Measurements from ENCODE around the gene ARHGEF39. TPM values are rescaled to one million over a fixed set of nuclear protein-coding genes. Genes with fewer than 3 reads are reported as not detected.
"Not testable (repeated sequence)": the region's sequence is repeated elsewhere in the genome, so short reads cannot be mapped to it uniquely, and the experiment has no call there.

Gene ARHGEF39
- total RNA-seq, 1 donor from 2014 or later, result 10.4 TPM

DNA sequence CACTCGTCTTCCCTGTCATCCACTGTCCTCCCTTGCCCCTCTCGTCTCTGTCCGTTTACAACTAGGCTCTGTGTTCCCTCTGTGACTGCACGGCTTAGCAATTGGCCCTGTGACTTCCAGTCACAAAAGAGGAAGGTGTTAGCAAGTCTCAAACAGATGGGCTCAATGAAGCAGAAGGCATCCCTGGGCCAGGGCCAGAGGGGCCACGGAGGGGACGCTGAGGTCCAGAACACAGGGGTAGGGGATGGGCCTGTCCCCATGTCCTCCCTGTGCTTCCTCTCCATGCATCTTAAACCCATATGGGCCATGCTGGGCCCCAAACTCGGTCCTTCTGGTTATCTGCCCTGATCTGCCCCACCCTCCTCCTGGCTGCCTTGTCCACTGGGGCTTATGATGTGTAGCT, 46.7 kb downstream of the ARHGEF39 start, which contains the start of gene CD72:
Gene CD72, minus strand, starts transcription at position 89 of the 403 bp plus-strand sequence. CDS start 110 bp downstream, outside the sequence.
- H3K27me3 Mint-ChIP-seq, result peaks cover 61% of the 10 kb centered on the region
- no peaks in the 10 kb centered on the region for H3K36me3 Mint-ChIP-seq (ENCODE audit: insufficient read depth)

GRCh38 chr9:35617548-35617947, 47.4 kb downstream of the ARHGEF39 start:
- Mint-ChIP-seq H3K4me3 (ENCODE audit: low read depth) (peak overlapping the region; percentile 69), H3K27ac (no peak overlapping the region), H3K9me3 (ENCODE audit: low read depth) (no peaks in the 10 kb centered on the region), H3K4me1 (ENCODE audit: low read depth) (peaks cover 4% of the 10 kb centered on the region), H3K27me3 (peaks cover 67% of the 10 kb centered on the region), H3K36me3 (ENCODE audit: insufficient read depth) (no peaks in the 10 kb centered on the region)
- no peak for DNase-seq (ENCODE audit: low spot score, unreplicated experiment)
- TF ChIP-seq, protein P1, sequence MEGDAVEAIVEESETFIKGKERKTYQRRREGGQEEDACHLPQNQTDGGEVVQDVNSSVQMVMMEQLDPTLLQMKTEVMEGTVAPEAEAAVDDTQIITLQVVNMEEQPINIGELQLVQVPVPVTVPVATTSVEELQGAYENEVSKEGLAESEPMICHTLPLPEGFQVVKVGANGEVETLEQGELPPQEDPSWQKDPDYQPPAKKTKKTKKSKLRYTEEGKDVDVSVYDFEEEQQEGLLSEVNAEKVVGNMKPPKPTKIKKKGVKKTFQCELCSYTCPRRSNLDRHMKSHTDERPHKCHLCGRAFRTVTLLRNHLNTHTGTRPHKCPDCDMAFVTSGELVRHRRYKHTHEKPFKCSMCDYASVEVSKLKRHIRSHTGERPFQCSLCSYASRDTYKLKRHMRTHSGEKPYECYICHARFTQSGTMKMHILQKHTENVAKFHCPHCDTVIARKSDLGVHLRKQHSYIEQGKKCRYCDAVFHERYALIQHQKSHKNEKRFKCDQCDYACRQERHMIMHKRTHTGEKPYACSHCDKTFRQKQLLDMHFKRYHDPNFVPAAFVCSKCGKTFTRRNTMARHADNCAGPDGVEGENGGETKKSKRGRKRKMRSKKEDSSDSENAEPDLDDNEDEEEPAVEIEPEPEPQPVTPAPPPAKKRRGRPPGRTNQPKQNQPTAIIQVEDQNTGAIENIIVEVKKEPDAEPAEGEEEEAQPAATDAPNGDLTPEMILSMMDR (IDR thresholded peaks at IDR 0.05; ENCODE audit: unreplicated experiment), result no peak

More for the DNA sequence above, 46.7 kb downstream of the ARHGEF39 start, which contains the start of gene CD72:
- no peak for DNase-seq (ENCODE audit: low spot score, unreplicated experiment)
- H3K4me3 Mint-ChIP-seq (ENCODE audit: low read depth), result peak within 1 kb of the TSS; percentile 69
- H3K27ac Mint-ChIP-seq, result no peak within 1 kb of the TSS
- TF ChIP-seq, protein P1 (IDR thresholded peaks at IDR 0.05; ENCODE audit: unreplicated experiment), result no peak
- H3K4me1 Mint-ChIP-seq (ENCODE audit: low read depth), result peaks cover 4% of the 10 kb centered on the region
- H3K9me3 Mint-ChIP-seq (ENCODE audit: low read depth), result no peaks in the 10 kb centered on the region

GRCh38 chr9:35616681-35617459, 48.1 kb downstream of the ARHGEF39 start:
- DNase-seq (ENCODE audit: low spot score, unreplicated experiment), result no peak
- H3K9me3 Mint-ChIP-seq (ENCODE audit: low read depth), result no peaks in the 10 kb centered on the region
- TF ChIP-seq, protein P1 (IDR thresholded peaks at IDR 0.05; ENCODE audit: unreplicated experiment), result peak; percentile 19
- peak overlapping the region; percentile 69 for H3K4me3 Mint-ChIP-seq (ENCODE audit: low read depth)
- H3K27ac Mint-ChIP-seq, result no peak overlapping the region
- H3K36me3 Mint-ChIP-seq (ENCODE audit: insufficient read depth), result no peaks in the 10 kb centered on the region
- peaks cover 68% of the 10 kb centered on the region for H3K27me3 Mint-ChIP-seq
- H3K4me1 Mint-ChIP-seq (ENCODE audit: low read depth), result peaks cover 4% of the 10 kb centered on the region

- TF ChIP-seq, protein P1 (IDR thresholded peaks at IDR 0.05; ENCODE audit: unreplicated experiment), result no peak
- Mint-ChIP-seq H3K27me3 (peaks cover 64% of the 10 kb centered on the region), H3K36me3 (ENCODE audit: insufficient read depth) (no peaks in the 10 kb centered on the region), H3K27ac (no peak overlapping the region), H3K4me3 (ENCODE audit: low read depth) (peak overlapping the region; percentile 69), H3K9me3 (ENCODE audit: low read depth) (no peaks in the 10 kb centered on the region), H3K4me1 (ENCODE audit: low read depth) (peaks cover 4% of the 10 kb centered on the region)
- DNase-seq (ENCODE audit: low spot score, unreplicated experiment), result no peak
Observed at GRCh38 chr9:35615981-35616680, 48.9 kb downstream of the ARHGEF39 start.

- Mint-ChIP-seq H3K27ac (no peak overlapping the region), H3K4me1 (ENCODE audit: low read depth) (peaks cover 4% of the 10 kb centered on the region), H3K27me3 (peaks cover 49% of the 10 kb centered on the region), H3K4me3 (ENCODE audit: low read depth) (no peak overlapping the region), H3K36me3 (ENCODE audit: insufficient read depth) (peaks cover 3% of the 10 kb centered on the region), H3K9me3 (ENCODE audit: low read depth) (no peaks in the 10 kb centered on the region)
- TF ChIP-seq, protein P1 (IDR thresholded peaks at IDR 0.05; ENCODE audit: unreplicated experiment), result no peak
- DNase-seq (ENCODE audit: low spot score, unreplicated experiment), result no peak
Observed at GRCh38 chr9:35612843-35613242, 52.2 kb downstream of the ARHGEF39 start.

DNA sequence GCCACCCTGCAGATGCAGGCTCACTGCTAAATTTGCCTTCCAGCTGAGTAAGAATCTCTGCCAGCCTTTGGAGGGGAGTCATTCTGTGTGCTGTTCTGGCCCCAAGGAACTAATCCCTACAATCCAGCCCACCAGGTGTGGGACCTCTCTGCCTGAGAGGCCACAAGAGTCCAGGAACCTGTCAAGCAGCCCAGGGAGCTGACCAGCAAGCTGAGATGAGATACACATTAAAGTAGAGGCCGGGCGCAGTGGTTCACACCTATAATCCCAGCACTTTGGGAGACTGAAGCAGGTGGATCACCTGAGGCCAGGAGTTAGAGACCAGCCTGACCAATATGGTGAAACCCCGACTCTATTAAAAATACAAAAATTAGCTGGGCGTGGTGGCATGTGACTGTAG, 52.9 kb downstream of the ARHGEF39 start:
- H3K36me3 Mint-ChIP-seq (ENCODE audit: insufficient read depth); H3K4me1 Mint-ChIP-seq (ENCODE audit: low read depth); DNase-seq (ENCODE audit: low spot score, unreplicated experiment); H3K9me3 Mint-ChIP-seq (ENCODE audit: low read depth); H3K27ac Mint-ChIP-seq; H3K4me3 Mint-ChIP-seq (ENCODE audit: low read depth): not testable (repeated sequence)
- H3K27me3 Mint-ChIP-seq, result peaks cover 41% of the 10 kb centered on the region
